NAMALWA (cell line): ENCODE data around the gene RBP2.

Experiments used
- DNase-seq: peaks from one replicate; pipeline ENCODE4 v3.0.0-alpha.2; 2015; ENCODE audit warnings: low spot score

The RBP2 gene

DNA sequence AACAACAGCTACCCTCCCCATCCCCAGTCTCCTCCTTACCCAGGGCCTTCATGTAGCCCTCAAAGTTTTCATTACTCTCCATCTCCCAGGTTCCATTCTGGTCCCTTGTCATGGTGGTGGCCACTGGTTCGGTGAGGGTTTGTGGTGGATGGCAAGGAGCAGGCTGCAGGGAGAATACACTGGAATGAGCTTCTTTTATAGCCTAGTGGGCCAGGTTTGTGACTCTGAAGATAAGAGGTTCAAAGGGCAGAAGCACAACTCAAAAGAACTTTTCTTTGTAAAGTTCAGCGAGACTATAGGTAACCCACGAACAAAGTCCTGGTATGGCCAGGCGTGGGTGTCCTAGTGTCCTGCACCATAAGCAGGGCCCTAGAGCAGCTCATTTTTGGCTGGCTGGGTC, at the start of gene RBP2:
Gene RBP2 (minus strand): TSS at position 169 of the 400 bp plus-strand sequence. CDS start 57 bp downstream, at position 112.
- DNase-seq = no peak

DNA sequence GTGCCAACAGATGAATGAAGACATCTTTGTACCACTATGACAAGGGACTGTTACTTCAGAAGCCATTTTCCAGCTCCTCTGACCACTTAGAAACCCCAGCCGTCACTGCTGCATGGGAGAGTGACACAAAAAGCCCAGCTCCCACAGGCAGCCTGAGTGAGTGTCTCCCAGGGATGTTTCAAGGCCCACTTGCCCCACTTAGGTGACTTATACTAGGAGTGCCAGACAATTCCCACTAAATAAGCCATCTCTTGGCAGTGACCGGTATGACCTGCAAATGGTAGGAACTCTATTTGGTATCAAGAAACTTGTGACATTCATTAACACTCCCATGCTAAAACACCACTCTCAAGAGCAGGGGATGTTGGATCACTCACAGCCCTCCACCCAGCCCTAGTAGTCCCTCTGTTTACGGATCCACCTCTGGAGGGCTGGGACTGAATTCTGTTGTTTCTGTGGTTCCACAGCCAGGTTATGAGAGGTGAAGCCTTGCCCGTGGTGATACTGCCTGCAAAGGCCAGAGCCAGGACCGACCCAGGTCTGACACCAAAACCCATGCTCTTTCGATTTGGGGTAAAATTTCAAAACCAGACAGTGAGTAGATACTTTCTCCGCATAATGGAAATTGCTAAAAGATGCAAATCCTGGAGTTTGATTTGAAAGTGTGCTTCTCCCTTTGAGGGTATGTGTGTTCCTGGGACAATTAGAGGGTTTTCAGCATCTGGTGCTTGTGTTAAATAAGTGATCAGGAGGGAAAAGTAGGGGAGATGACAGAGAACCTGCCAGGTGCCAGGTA, 48.7 kb upstream of the RBP2 start:
- DNase-seq = no peak

DNA sequence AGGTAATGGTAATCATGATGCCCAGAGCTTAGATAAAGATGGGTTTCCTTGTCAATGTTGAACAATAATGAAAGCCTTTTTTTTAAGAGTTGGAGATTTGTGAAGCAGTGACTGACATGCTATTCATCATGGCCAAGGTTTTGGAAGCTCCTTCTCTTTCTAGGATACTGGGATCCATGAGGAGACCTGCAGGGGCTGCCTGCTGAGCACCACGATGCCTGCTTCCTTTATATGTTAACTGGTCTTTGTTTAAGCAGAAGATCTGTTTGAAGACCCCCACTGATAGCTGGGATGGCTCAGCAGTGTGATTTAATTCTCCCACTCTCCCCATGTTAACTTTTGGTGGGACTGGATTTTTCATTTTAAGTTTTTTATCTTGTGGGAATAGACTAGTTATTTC, 47.4 kb upstream of the RBP2 start:
- no peak for DNase-seq

DNA sequence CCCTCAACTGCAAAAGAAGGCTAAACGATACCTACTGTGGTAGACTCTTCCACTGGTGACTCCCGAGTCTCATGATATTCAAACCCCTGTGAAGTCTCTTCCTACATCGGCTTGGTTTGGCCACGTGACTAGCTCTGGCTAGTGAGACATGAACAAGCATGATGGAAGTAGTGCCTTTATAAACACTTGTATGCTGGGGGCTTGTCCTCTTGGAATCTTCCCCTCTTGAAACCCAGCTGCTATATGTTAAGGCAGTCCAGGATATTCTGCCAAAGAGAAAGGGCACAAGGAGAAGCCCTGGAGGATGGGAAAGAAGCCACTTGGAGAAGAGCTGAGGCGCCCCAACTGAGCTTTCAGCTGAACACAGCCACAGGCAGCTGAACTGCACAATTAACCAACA, 46.9 kb upstream of the RBP2 start:
- no peak for DNase-seq

DNA sequence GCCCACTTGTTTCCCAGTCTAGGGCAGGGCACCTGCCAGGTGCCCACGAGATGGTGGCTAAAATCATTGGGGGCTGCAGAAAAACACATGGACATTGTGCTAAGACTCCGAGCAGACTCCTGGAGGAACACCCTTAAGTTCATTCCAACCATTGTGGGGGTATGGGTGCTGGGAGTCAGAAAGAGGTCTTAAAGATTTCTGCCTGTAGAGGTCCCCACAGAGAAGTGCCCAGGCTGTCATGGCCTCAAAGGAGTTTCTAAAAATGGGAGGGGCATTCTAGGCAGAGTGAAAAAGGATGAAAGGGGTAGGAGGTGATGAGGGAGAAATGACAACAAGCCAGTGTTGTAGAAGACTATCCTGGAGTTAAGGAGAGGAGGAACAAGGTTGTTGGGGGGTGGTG, 46.1 kb upstream of the RBP2 start:
- DNase-seq = peak; percentile 34

DNA sequence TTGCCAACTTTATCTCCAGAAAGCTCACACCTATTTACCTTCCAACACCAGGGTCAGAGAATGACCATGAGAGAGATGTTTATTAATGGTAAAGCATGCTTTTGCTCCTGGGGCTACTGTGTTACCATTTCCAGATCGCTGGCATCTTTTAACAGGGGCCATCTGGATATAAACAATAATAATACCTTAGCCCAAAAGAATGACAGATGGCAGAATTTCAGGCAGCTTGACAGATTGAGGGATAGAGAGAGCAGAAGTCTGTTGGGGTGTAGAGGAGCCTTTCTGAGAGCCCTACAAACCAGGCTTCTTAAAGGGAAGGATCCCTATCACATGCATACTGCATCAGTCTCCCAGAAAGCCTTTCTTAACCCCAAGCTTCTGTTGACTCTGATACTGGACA, 45.5 kb upstream of the RBP2 start:
- DNase-seq = no peak

DNA sequence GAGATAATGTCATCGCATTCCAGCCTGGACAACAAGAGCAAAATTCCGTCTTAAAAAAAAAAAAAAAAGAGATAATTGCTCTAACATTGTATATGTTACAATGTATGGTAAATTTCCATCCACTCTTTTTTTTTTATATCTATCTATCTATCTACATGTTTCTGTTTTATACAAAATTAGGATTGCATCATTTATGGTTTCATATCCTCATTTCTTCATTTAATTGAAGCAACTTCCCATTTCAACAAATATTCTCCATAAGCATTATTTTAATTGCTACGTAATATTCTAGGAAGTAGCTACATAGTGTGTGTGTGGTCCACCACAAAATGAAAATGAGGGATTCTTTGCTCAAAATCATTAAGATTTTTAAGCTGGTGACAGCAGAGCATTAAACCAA, 44.8 kb upstream of the RBP2 start:
- DNase-seq = peak; percentile 6

DNA sequence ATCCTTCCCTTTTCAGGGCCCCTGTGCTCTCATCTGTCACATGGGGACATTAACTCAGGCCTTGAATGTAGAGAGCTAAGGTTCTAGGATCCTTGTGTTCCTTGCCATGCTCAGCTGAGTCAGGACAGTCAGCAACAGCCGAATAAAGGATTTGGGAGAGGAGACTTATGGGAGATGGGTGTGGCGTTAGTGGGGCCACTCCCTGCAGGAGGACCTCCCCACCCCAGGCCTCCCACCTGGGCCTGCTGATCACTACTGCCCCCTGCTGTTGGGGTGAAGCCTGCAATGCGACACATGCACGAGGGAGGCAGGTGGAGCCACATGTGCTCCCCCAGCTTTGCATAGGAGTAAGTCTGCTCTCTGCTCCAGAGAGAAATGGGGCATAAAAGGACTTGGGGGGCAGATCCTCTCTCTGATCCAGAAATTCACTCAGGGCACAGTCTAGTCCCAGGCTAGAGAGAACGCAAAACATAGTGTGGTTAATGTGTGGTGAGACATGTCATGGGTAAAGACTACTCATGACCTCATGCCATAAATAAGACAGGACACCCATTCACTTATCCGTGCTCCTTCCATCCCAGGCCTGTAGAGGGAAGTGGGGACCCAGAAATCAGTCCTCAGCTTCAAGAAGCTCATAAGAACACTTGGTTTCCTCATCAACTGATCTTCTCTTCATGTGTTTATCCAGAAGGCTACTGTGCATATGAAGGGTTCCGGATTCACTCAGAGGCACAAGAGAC, 43.9 kb upstream of the RBP2 start:
- peak; percentile 58 for DNase-seq

DNA sequence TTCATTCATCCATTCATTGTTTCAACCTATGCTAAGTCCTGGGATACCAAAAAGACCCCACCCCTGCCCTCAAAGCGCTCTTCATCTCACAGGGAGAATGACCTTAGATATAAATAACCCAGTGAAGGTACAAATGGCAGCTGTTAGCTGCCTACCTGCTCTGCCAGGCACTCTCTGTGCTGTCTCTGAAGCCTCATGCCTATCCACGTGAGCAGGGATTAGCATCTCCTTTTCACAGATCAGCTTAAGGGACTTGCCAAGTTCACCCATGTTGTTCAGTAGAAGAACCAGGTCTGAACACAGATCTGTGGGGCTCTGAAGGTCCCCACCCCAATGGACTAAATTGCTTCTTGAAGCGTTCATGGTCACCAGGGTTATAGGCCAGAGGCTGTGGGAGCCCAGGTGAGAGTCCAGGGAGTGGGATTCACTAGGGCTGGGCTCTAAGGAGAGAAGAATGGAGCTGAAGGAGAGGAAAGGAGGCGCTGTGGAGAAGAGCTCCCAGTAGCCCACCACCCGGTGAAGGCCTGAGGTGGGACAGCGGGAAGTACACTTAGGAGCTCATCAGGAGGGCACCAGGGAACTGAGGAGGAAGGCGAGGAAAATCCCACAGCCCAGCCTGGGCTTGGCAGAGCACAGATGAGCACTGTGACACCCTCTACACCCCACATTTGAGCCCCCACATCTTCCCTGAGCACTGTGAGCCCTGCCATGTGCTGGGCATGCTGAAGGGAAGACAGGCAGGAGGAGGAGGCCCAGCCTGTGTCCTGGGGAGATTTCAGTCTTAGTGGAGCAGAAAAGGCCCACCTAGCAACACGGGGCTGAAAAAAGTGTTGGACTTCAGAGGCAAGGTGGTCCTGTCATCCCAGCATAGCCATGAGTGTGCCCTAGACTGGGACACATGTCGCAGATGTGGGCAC, 42.9 kb upstream of the RBP2 start:
- no peak for DNase-seq

DNA sequence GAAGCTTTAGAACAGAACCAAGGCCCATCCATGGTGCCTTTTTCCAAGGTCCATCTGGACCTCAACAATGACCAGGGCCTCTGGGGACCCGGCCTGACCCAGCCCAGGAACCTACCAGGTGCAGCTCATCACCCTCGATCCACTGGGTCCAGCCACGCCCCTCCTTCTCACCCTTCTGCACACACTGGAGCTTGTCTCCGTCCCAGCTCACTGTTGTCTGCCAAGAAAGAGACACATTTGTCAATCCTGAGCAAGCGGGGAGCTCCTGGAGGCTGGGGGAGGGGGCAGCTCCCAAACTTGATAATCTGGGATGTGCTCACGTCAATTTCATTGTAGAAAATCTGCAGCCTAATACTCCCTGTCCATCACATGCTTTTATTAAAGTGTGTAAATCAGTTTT, 42.0 kb upstream of the RBP2 start:
- DNase-seq = no peak

DNA sequence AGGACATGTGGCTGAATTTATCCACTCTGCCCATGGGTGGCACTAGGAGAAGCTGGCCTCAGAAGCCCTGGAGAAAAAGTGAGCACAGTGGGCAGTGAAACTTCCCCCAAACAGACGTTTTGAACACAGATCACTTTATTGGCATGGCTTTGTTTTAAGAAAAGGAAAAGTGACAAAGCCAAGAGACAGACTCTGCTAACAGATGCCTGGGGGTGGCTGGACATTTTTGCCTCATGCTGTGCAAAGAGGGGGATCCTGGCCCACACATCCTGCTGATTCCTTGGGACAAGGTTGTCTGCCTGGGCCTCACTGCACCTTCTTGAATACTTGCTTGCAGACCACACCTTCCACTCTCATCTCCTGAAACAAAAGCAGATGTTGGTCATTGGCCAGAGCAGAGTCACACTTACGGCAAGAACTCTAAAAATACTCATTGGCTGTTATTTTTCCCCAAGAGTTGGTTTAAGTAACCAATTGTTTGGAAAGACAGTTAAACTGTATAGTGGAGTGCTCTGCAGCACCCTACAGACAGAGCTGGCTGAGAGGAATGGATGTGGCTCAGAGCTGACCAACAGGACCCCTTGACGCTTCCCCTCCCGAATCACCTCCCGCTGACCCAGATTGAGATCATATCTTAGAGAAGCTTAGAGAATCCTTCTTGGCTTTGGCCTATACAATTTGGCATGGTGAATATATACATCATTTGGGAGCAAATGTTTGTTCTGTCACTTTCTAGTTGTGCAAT, 41.2 kb upstream of the RBP2 start:
- DNase-seq = no peak

DNA sequence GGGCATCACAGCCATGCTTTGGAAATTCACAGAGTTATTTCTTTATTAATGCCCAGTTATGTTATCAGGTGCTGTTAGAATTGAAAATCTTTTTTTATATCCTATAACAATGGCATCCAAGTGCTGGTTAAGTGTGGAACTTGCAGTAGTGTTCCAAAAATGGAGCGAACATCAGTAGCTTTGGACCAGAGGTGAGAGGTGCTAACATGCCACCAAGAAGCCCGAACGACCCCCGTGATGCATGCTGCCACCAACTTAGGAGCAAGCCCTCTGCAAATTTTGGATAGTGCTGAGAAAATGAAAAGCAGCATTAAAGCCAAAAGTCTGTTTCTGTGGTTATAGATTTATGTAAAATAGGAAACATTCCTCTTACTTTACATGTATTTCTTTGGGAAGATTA, 38.4 kb upstream of the RBP2 start:
- DNase-seq = no peak

DNA sequence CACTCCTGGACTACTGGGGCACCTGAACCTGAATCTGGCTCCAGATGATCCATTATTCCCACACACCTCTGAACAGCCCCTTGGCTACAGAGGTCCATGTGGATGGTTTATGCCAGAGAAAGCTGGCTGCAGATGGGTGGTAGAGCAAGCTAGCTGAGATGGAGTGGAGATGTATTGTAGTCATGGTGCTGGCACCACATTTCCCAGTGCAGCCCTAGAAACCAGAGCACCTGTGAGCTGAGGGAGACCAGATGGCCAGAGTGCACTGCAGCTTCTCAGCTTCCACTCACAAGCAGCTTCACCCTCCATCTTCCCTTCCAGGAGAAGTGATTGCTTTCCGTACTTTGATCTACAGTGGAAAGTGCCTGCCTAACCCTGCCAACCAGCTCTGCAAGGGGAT, 33.3 kb upstream of the RBP2 start:
- DNase-seq = no peak

DNA sequence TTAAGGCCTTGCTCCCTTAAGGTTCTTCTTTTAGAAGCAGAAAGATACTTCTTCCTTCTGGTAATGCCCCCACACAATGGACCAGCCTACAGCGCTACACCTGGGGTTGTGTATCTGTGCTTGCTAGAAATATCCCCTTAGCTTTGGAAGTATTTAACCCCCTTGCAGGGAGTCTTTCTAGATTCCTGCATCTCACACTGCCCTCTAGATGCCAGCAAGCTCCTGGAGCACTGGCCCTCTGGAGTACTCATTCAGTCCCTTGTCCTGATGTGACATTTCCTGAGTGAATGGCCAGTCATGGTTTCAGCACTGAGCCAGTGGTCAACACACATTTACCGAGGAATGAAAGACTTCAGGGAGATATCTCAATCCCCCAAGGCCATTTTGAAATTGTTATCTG, 30.4 kb upstream of the RBP2 start:
- no peak for DNase-seq

DNA sequence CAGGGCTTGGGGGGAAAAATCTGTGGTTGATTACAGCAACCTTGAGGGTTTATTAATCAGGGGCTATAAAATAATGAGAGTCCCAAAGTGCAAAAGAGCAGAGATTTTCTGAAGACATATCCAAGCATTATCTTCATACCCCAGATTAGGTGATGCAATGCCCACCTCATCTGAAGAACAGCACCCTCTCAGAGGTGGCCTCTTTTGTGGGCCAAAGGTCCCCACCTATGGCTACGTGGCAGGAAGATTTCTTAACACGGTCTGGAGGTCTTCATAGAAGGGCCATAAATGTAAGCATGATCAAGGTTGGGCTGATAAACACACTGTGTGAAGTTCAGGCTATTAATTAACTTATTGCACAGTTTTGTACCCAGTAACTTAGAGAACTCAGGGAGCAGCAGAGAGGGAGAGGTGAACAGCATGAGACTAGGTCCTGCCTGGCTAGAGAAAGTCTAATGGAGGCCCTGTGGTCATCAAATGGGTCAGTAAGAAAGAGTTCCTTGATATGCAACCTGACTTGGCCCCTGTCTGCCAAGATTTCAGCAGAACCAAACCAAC, 29.6 kb upstream of the RBP2 start:
- DNase-seq = no peak

DNA sequence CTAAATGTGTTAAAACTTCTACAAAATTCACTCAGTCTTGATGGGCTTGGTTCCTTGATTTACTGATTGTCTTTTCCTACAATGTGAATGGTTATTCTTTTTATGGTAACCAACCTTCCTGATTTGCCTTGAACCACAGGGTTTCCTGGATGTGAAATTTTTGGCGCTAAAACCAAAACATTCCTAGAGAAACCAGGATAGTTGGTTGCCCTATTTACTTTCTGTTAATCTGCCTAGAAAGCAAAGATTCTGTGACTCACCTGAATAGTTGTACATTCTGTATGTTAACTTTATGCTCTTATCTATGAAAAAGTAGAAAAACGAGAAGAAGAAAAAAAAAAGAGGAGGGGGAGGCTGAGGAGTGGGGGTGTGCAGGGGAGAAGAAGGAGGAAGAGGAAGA, 23.2 kb upstream of the RBP2 start:
- no peak for DNase-seq

DNA sequence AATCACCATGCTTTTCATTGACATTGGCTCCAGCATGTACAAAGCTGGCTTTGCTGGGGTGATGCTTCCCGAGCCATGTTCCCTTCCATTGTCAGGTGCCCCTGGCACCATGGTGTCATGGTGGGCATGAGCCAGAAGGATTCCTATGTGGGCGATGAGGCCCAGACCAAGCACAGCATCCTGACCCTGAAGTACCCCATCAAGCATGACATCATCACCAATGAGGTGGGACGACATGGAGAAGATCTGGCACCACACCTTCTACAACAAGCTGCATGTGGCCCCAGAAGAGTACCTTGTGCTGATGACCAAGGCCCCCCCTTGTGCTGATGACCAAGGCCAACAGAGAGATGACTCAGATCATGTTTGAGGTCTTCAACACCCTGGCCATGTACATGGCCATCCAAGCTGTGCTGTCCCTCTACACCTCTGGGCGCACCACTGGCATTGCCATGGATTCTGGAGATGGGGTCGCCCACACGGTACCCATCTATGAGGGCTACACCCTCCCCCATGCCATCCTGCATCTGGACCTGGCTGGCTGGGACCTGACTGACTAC, 17.6 kb upstream of the RBP2 start:
- no peak for DNase-seq

DNA sequence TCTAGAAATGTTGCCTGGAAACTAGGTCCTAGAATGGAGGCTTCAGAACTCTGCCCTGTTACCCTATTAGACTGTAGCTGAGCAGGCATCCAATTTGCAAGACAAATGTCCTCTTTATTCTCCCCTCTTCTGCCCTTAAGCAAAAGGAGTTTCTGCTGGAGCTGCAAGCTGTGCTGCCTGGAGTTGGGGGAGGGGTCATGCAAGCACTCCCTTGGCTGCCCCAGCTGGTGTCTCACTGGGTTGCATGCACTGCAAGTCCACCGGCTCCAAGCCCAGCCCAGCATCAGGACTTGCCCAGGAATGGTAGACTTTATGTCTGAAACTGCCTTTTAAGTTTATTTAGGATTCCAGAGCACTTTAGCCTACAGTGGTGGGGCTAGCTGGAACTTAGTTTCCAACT, 15.7 kb upstream of the RBP2 start:
- DNase-seq = no peak

DNA sequence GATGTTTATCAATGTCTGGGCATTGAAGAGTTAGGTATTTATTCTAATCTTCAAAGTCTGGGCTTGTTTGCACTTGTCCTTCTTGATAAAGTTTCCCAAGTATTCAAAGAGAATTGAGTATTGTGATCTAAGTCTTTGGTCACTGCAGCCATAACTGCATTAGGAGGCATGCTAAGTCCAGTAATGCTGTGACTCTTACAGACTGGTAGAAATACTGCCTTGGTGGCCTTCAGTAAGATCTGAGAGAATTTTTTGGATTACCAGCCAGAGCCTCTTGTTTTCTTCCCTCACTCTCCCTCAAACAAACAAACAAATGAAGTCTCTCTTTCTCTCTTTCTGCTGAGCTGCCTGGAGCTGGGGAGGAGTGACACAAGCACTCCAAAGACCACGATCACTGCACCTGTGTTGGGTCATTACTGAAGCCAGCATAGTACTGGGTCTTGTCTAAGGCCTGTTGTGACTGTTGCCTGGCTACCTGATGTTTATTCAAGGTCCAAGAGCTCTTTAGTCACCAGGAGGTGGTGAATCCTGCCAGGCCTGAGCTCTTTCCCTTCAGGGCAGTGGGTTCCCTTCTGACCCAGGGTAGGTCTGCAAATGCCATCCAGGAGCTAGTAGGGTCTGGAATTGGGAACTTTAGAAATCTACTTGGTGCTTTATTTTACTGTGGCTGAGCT, 14.8 kb upstream of the RBP2 start:
- no peak for DNase-seq

DNA sequence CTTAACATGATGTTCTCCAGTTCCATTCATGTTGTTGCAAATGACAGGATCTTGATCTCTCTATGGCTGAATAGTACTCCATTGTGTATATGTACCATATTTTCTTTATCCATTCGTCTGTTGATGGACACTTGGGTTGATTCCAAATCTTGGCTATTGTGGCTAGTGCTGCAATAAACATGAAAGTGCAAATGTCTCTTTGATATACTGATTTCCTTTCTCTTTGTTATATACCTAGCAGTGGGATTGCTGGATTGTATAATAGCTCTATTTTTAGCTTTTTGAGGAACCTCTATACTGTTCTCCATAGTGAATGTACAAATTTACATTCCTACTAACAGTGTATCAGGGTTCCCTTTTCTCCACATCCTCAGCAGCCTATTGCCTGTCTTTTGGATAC, 5.9 kb upstream of the RBP2 start:
- no peak for DNase-seq

DNA sequence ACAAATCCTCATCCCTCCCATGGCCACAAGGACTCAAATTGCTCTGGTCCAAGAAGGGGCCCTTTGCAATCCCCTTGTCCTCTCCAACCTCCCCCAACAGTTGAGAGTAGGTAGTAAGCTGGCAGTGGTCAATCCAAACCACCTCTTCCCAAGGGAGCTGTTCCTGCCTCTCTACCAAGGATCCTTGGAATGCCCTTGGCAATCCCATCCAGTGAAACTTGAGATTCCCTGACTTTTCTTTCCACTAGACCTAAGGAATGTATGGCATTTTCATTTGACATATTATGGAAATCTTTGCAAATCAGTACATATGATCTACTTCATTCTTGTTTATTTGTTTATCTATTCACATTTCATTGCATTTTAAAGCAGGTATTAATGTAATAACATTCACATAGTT, 4.8 kb upstream of the RBP2 start:
- no peak for DNase-seq
